ENCODE measurements around the gene PPP4R3A.

GRCh38 chr14:91484744-91485143, 25.4 kb downstream of the PPP4R3A start:
- TF ChIP-seq CTCF (IDR thresholded peaks at IDR 0.05; ENCODE audit: extremely low read depth in 1 of 2, insufficient read depth in 1 of 2, low read depth in 1 of 2, low read length in 2 of 2) (no peak), POLR2A (IDR thresholded peaks at IDR 0.05; ENCODE audit: low read depth, low read length) (no peak), POLR2AphosphoS5 (IDR thresholded peaks at IDR 0.05; ENCODE audit: insufficient read depth, low read depth, low read length) (no peak), EZH2 (IDR thresholded peaks at IDR 0.05; ENCODE audit: borderline replicate concordance, low read depth, low read length, severe bottlenecking) (no peak), MAX (IDR thresholded peaks at IDR 0.05; ENCODE audit: insufficient read depth, insufficient read length) (no peak)
